ENCODE measurements around the gene PLOD3. TPM values are rescaled to one million over a fixed set of nuclear protein-coding genes. Genes with fewer than 3 reads are reported as not detected.
"Not testable (repeated sequence)": the region's sequence is repeated elsewhere in the genome, so short reads cannot be mapped to it uniquely, and the experiment has no call there.

PLOD3 gene, protein sequence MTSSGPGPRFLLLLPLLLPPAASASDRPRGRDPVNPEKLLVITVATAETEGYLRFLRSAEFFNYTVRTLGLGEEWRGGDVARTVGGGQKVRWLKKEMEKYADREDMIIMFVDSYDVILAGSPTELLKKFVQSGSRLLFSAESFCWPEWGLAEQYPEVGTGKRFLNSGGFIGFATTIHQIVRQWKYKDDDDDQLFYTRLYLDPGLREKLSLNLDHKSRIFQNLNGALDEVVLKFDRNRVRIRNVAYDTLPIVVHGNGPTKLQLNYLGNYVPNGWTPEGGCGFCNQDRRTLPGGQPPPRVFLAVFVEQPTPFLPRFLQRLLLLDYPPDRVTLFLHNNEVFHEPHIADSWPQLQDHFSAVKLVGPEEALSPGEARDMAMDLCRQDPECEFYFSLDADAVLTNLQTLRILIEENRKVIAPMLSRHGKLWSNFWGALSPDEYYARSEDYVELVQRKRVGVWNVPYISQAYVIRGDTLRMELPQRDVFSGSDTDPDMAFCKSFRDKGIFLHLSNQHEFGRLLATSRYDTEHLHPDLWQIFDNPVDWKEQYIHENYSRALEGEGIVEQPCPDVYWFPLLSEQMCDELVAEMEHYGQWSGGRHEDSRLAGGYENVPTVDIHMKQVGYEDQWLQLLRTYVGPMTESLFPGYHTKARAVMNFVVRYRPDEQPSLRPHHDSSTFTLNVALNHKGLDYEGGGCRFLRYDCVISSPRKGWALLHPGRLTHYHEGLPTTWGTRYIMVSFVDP
- total RNA-seq = 10 to 100 TPM; 18.8 to 19.7 TPM

GRCh38 chr7:101217388-101218235 lies at the start of gene PLOD3, which contains the start of gene ZNHIT1:
PLOD3 (minus strand) TSS chr7:101217581; CDS start chr7:101217274, 307 bp downstream.
ZNHIT1 (plus strand) TSS chr7:101218165; CDS start chr7:101218196, 31 bp downstream.
- Mint-ChIP-seq H3K9me3 (no peaks in the 10 kb centered on the region), H3K27ac (peak within 1 kb of the TSS; percentile 73), H3K36me3 (ENCODE audit: low read depth) (peaks cover 4% of the 10 kb centered on the region), H3K4me3 (peak within 1 kb of the TSS; percentile 89), H3K4me1 (ENCODE audit: low read depth) (peaks cover 35% of the 10 kb centered on the region), H3K27me3 (ENCODE audit: low read depth) (no peaks in the 10 kb centered on the region)
- CTCF ChIA-PET = interaction anchor here (0.9 to 3.3 kb wide), 11 partner anchors 17 to 342 kb away, joined by 3 to 18 read pairs (median 6); partner anchors contain the start of genes FIS1 and MOGAT3
- peak; percentile 98 for DNase-seq
- intact Hi-C loops (cut with micrococcal nuclease) = loop anchor here (1.0 kb wide), 3 partner anchors 28 to 342 kb away; partner anchors contain the start of genes FIS1 and SRRT

- no peak overlapping the region for H3K4me3 Mint-ChIP-seq
- no peaks in the 10 kb centered on the region for H3K36me3 Mint-ChIP-seq (ENCODE audit: low read depth)
- CTCF ChIA-PET = interaction anchor here (0.7 kb wide), 1 partner anchor 74 kb away, joined by 4 read pairs; no protein-coding TSS in a partner anchor
- no peak overlapping the region for H3K27ac Mint-ChIP-seq
- intact Hi-C loops (cut with micrococcal nuclease) = no loop called here
- no peaks in the 10 kb centered on the region for H3K27me3 Mint-ChIP-seq (ENCODE audit: low read depth)
- H3K9me3 Mint-ChIP-seq = no peaks in the 10 kb centered on the region
- H3K4me1 Mint-ChIP-seq (ENCODE audit: low read depth) = no peaks in the 10 kb centered on the region
- DNase-seq = no peak
These were observed 48.5 kb upstream of the PLOD3 start for GRCh38 chr7:101265622-101266516.

- CTCF ChIA-PET; H3K27ac Mint-ChIP-seq; H3K36me3 Mint-ChIP-seq (ENCODE audit: low read depth): not testable (repeated sequence)
These were observed 46.8 kb upstream of the PLOD3 start for GRCh38 chr7:101264102-101264706.

DNA sequence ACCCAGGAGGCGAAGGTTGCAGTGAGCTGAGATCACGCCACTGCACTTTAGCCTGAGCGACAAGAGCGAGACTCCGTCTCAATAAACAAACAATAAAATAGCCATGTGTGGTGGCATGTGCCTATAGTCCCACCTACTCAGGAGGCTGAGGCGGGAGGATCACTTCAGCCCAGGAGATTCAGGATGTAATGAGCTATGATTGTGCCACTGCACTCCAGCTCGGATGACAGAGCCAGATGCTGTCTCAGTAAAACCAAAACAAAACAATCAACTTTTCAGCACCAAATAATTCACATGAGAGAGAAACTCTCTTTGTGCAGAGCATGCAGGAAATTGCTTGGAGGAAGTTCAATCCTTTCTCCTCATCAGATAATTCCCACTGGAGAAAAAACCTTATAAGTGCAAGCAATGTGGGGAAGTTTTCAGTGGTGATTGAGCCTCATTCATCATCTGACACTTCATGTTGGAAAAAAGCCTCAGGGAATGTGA lies 40.9 kb upstream of the PLOD3 start:
- Mint-ChIP-seq H3K9me3 (no peaks in the 10 kb centered on the region), H3K36me3 (ENCODE audit: low read depth) (no peaks in the 10 kb centered on the region), H3K4me1 (ENCODE audit: low read depth) (no peaks in the 10 kb centered on the region), H3K27ac (no peak overlapping the region), H3K4me3 (no peak overlapping the region), H3K27me3 (ENCODE audit: low read depth) (no peaks in the 10 kb centered on the region)
- CTCF ChIA-PET = interaction anchor here (0.6 to 2.0 kb wide), 3 partner anchors 14 to 598 kb away, joined by 3 to 5 read pairs (median 3); no protein-coding TSS in a partner anchor
- no peak for DNase-seq
- intact Hi-C loops (cut with micrococcal nuclease) = no loop called here

More at GRCh38 chr7:101264102-101264706, 46.8 kb upstream of the PLOD3 start:
- H3K27me3 Mint-ChIP-seq (ENCODE audit: low read depth); H3K4me3 Mint-ChIP-seq; DNase-seq; H3K4me1 Mint-ChIP-seq (ENCODE audit: low read depth); H3K9me3 Mint-ChIP-seq; intact Hi-C loops (cut with micrococcal nuclease): not testable (repeated sequence)

- H3K4me1 Mint-ChIP-seq (ENCODE audit: low read depth) = peaks cover 14% of the 10 kb centered on the region
- intact Hi-C loops (cut with micrococcal nuclease) = no loop called here
- CTCF ChIA-PET = interaction anchor here (1.4 to 4.9 kb wide), 4 partner anchors 12 to 63 kb away, joined by 4 to 36 read pairs (median 8); partner anchors contain the start of gene FIS1
- H3K27ac Mint-ChIP-seq = no peak overlapping the region
- H3K4me3 Mint-ChIP-seq = no peak overlapping the region
- H3K36me3 Mint-ChIP-seq (ENCODE audit: low read depth) = peaks cover 5% of the 10 kb centered on the region
- no peaks in the 10 kb centered on the region for H3K27me3 Mint-ChIP-seq (ENCODE audit: low read depth)
- no peak for DNase-seq
- H3K9me3 Mint-ChIP-seq = no peaks in the 10 kb centered on the region
These were observed 38.4 kb upstream of the PLOD3 start for GRCh38 chr7:101255796-101256195.

GRCh38 chr7:101253199-101253598 lies 35.8 kb upstream of the PLOD3 start:
- DNase-seq; H3K27me3 Mint-ChIP-seq (ENCODE audit: low read depth); H3K27ac Mint-ChIP-seq; H3K36me3 Mint-ChIP-seq (ENCODE audit: low read depth); H3K9me3 Mint-ChIP-seq: not testable (repeated sequence)
- CTCF ChIA-PET = interaction anchor here (1.2 to 4.9 kb wide), 3 partner anchors 9 to 60 kb away, joined by 5 to 36 read pairs (median 12); partner anchors contain the start of gene FIS1
- intact Hi-C loops (cut with micrococcal nuclease) = loop anchor here (2.0 kb wide), 2 partner anchors 68 to 168 kb away; partner anchors contain the start of genes IFT22 and TRIM56
- Mint-ChIP-seq H3K4me1 (ENCODE audit: low read depth) (peaks cover 26% of the 10 kb centered on the region), H3K4me3 (peak overlapping the region; percentile 97)

DNA sequence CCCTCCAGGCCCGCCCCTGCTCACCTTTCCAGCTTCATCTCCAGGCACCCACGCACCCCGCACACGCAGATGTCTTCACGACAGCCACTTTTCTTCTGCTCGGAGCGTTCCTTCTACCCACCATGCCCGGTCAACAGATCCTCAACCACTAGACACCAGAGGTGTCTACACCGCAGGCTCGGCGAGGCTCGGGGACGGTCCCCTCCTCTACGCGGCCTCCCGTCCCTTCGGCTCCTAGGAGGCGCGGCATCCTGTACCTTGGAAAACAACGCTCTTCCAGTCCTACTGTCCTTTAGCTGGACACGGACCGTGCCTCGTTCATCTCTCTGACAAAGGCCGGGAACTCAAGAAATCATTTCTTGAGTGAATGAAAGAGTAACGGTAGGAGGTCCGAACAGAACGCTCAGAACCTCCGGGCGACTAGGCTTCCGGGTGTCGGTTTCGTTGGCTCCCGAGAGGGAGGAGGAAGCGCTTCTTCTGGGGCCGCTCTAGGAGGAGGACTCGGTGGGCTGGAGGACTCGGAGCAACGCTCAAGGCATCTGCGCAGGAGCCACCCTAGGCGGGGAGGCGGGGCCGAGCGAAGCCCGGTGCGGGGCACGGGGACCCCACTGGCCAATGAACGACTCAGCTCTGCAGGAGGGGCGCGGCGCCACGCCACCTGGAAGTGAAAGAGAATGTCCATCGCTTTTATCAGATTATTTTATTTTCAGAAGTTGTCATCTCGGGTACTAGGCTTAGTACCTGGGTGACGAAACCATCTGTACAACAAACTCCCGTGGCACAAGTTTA lies 34.7 kb upstream of the PLOD3 start:
- peak overlapping the region; percentile 97 for H3K4me3 Mint-ChIP-seq
- H3K4me1 Mint-ChIP-seq (ENCODE audit: low read depth) = peaks cover 30% of the 10 kb centered on the region
- CTCF ChIA-PET = interaction anchor here (0.6 to 4.9 kb wide), 3 partner anchors 8 to 129 kb away, joined by 4 to 36 read pairs (median 12); partner anchors contain the start of gene FIS1
- no peaks in the 10 kb centered on the region for H3K9me3 Mint-ChIP-seq
- H3K36me3 Mint-ChIP-seq (ENCODE audit: low read depth) = peaks cover 12% of the 10 kb centered on the region
- H3K27ac Mint-ChIP-seq = peak overlapping the region; percentile 96
- H3K27me3 Mint-ChIP-seq (ENCODE audit: low read depth) = no peaks in the 10 kb centered on the region
- DNase-seq = peak; percentile 99
- intact Hi-C loops (cut with micrococcal nuclease) = loop anchor here (1.0 to 2.0 kb wide), 4 partner anchors 8 to 167 kb away; partner anchors contain the start of genes IFT22, TRIM56 and ZNHIT1

DNA sequence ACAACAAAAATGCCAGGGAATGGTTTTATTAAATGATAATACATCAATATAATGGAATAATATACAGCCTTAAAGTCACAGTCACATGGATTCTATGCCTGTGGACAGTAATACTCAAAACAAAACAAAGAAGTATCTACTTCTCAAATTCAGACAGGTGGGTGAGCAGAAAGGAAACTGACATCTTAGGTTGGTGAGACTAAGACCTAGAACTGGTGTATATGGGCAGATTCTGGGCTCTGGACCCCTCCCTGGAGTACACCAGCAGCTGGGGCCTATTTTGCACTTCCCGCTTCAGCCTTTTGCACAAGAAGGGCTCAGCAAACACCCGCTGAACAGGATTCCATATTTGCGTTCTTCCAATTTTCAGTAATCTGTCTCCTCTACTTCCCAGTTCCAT lies 32.9 kb upstream of the PLOD3 start:
- CTCF ChIA-PET = interaction anchor here (3.4 kb wide), 1 partner anchor 32 kb away, joined by 12 read pairs; no protein-coding TSS in a partner anchor
- Mint-ChIP-seq H3K9me3 (no peaks in the 10 kb centered on the region), H3K27ac (peak overlapping the region; percentile 31), H3K27me3 (ENCODE audit: low read depth) (no peaks in the 10 kb centered on the region), H3K4me1 (ENCODE audit: low read depth) (peaks cover 40% of the 10 kb centered on the region), H3K36me3 (ENCODE audit: low read depth) (peaks cover 16% of the 10 kb centered on the region), H3K4me3 (peak overlapping the region; percentile 97)
- intact Hi-C loops (cut with micrococcal nuclease) = no loop called here
- DNase-seq = no peak

DNA sequence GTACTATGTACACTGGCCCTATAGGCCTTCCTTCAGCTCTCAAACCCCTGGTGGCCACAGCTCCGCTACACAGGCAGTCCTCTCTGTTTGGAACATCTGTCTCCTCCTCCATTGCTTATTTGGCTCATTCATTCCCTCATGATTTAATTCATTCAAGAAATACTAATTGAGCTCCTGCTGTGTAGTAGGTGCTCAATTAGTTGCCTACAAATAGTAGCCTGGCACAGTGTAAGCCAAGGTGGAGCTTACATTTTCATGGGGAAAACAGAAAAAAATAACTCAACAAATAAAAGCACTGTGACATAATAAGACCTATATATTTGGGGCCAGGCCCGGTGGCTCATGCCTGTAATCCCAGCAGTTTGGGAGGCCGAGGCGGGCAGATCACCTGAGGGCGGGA lies 30.9 kb upstream of the PLOD3 start:
- no peaks in the 10 kb centered on the region for H3K27me3 Mint-ChIP-seq (ENCODE audit: low read depth)
- no peak for DNase-seq
- no peak overlapping the region for H3K4me3 Mint-ChIP-seq
- intact Hi-C loops (cut with micrococcal nuclease) = loop anchor here (10.0 kb wide), 1 partner anchor 353 kb away; the partner anchor contains the start of gene ACHE
- H3K4me1 Mint-ChIP-seq (ENCODE audit: low read depth) = peaks cover 51% of the 10 kb centered on the region
- no peaks in the 10 kb centered on the region for H3K9me3 Mint-ChIP-seq
- CTCF ChIA-PET = interaction anchor here (0.9 kb wide), 1 partner anchor 56 kb away, joined by 4 read pairs; no protein-coding TSS in a partner anchor
- H3K27ac Mint-ChIP-seq = no peak overlapping the region
- peaks cover 16% of the 10 kb centered on the region for H3K36me3 Mint-ChIP-seq (ENCODE audit: low read depth)
